Kidney tubule cell (primary cell): Measurements from ENCODE around the gene WHRN.

Source experiments
- DNase-seq: peaks from one replicate; pipeline ENCODE4 v3.0.0-alpha.2; 2018; ENCODE audit warnings: low spot score

The WHRN gene

GRCh38 chr9:114378016-114378415, 127.3 kb downstream of the WHRN start:
- no peak for DNase-seq

DNA sequence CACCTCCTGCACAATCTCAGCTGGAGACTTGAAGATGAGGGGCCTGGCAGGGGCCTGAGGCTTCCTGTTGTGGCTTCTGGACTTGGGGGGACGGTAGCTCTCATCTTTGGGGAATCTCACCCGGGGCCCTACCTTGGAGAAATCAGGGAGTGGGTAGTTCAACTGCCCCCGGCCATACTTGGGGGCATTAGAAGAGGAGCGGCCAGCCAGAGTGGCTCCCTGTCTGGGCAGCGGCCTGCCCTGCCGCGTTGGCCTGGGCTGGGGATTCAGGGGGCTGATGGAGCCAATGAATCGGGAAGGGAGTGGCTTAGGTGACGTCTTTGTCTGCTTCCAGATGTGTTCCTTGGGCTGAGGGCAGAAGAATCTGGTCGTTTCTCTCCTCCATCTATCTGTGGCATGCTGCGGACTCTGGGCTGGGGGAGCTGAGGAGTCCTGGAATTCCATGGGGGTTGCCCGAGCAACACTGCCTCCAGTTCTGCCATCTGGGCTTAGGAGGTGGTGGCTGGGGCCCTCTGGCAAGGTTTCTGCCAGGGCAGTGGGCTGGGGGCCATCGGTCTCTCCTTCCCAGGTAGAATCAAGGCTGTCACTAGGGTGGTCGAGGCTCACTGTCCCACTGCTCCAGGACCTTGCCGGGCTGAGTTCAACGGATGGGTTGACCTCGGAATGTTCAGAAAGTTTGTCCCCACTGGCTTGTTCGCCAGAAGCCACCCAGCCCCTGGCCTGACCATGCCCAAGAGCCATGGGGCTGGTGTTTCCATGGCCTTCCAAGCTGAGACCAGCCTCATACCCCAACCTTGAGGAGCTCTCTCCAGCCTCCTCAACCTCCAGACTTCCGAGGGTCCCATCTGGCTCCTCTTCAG, 128.5 kb downstream of the WHRN start:
- no peak for DNase-seq

GRCh38 chr9:114375386-114376175, 129.7 kb downstream of the WHRN start:
- no peak for DNase-seq

DNA sequence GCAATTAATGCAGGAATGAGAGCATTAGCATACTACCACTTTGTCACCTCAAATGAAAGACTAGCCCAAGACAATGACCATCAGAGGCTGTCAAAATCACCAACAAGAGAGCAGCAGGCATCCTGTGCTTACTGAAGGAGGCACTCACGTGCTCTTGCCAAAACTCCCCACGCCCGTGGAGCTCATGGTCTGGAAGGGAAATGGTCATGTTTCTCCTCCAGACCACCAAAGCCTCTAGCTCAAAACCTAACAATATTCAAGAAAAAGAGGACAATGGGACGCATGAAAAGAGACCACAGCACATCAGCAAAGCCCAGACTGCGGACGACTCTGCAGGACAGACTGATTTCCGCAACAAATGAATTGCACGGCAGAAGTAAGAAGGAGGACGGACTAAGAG, 130.3 kb downstream of the WHRN start:
- DNase-seq: no peak

- DNase-seq: no peak
These were observed 131.1 kb downstream of the WHRN start for GRCh38 chr9:114373960-114374730.

DNA sequence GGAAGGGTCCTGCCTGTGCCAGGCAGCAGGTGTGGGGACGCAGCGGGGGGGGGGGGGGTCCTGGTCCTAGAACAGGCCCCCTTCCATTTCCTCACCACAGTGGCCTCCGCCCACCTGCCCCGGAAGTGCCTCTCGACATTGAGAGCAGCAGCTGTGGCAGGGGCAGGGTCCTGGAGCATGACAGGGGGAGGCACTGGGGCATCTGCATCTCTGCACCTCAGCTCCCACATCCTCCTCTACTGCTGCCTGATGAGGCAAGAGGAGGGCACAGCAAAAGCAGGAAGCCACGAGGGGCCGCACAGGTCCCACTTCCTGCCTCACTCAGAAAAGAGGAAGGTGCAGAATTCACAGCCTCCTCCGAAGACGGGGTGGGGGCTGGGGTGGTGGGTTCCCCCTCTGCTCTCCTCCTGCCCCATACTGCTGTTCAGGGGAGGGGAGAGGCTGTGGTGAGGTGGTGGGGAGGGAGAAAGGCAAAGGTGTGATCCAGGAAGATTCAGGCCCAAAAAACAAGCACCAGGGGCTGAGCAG, 132.3 kb downstream of the WHRN start:
- peak; percentile 31 for DNase-seq

DNA sequence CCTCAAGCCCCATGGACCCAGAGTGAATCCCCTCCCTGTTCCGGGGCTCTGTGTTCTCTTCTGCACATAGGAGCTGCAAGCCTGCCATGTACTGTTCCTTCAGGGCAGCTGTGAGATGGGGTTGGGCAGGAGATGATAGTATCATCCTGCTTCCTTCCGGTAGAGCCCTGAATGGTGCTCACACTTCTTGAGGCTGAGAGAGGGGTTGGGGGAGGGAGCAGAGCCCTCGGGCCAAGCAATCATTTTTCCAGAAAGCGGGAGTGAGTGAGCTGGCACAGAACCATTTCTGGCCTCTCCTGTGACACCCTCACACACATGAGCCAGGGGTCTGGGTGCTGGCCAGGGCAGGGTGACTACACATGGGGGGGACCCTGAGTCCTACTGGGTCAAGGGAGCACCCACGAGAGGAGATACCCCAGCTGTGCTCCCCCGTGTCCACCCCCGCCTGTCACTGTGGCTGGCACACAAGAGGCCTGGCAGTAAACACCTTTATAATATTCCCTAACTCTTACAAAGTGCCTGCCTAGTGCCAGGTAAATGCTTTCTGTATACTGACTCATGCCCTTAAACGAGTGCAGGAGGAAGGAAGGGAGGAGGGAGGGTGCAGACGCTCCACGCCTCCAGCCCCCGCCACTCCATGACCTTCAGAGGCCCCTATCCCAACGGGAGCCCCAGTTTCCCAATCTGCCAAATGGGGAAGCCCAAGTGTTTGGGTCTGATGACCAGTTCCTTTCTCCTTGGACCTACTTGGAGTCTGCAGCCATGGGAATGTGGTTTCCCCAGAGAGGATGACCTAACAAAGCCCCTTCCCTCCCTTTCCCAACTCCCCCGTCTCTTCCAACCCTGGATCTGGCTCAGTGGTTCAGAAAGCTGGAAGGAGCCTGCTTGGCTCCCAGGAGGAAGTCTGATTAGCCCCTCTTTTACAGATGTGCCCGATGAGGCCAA, 133.0 kb downstream of the WHRN start:
- peak; percentile 72 for DNase-seq

DNA sequence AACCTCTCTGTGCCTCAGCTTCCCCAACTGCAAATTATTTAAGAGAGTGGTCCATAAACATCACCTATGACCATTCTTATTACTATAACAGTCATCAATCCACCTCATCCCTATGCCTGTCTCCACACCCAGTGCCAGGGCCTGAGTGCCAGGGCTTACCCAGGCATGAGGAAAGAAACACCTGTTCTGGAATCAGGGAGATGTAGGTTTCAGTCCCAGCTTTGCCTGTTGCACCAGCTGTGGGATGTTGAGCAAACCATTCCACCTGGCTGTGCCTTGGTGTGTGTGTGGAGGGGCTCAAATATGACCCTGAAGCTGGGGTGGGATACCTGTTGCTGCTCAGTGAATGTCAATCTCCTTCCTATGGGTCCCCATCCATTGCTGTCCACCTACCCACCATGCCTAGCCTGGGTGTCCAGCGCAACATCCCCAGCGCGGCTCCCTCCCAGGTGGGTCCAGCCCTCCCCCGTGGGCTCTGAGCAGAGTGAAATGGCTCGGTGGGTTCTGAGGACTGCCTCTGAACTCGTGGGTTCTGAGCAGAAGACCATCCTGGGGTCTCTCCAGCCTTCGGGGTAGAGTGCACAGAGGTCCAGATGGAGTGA, 133.8 kb downstream of the WHRN start:
- DNase-seq: no peak

GRCh38 chr9:114370968-114371320, 134.3 kb downstream of the WHRN start:
- DNase-seq: no peak

DNA sequence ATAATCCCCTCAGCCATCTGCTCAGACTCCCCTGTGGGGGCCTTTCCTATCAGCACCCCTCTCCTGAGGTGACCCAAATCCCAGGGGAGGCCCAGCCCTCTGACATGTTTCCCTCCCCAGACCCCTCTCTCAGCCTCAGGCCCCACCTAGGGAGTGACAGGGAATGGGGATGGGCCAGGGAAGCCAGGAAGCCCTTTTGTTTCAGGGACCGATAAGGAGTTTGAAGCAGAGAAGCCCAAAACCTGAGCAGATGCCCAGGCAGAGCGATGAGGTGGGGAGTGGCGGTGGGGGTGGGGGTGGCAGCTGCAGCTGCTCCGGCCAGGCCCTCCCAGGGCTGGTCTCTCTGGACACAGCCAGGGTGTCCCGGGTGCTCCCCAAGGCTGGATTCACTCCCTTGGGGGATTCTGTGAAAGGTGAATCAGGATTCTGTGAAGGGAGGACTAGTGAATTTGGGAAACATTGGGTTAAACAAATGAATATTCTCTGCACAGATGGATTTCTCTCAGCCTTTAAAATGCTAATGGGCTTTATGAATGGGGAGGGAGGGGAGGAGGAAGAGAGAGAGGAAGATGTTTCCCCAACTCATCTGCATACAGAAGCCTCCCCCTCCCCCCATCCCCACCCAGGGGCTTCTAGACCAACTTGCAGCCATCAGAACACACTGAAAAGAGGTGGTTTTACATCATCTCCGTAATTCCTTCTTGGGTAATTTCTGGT, 134.9 kb downstream of the WHRN start:
- no peak for DNase-seq

GRCh38 chr9:114369216-114370130, 135.8 kb downstream of the WHRN start:
- no peak for DNase-seq

GRCh38 chr9:114367772-114368569, 137.3 kb downstream of the WHRN start:
- DNase-seq: no peak

GRCh38 chr9:114367366-114367765, 137.9 kb downstream of the WHRN start:
- DNase-seq: no peak

GRCh38 chr9:114366334-114367128, 138.7 kb downstream of the WHRN start:
- peak; percentile 93 for DNase-seq

GRCh38 chr9:114365194-114365593, 140.1 kb downstream of the WHRN start:
- no peak for DNase-seq

DNA sequence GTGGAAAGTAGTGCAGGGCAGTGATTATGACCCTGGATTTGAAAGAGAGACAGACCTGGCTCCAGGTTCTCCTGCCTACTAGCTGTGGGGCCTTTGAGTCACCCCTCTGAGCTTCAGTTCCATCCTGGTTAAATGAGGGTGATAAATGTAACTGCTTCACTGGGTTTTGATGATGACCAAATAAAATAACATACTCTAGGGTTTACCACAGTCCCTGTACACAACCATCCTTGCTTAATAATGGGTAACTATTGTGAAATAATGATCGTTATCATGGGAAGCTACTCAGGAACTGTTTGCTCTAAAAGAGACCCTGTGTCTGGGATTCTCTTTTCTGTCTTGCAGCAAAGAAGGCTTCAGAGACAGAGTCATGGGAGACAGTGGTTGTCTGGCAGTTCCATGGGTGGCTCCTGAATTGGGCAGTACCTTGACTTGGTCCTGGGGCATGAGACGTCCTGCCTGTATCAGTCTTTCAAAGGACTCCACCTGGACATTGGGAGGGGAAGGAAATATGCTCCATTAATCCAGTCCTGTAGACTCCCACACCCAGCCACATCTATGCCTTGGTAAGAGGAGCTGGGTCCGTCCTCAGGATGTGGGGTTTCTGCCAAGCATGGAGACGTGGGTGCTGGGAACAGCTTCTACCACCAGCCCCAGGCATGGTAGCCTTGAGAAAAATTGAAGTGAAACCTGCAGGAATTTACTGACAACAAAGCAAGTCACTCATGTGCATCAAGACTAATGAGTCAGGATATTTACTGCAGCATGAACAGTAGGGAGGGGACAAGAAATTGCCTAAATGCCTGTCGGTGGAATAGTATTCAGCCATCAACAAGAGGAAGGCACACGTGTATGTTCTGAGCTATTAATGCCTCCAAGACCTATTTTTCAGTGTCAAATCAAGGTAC, 140.9 kb downstream of the WHRN start:
- DNase-seq: peak; percentile 97
